Right renal pelvis (tissue), 4 donors: ENCODE data around the gene FBN2. TPM values are rescaled to one million over a fixed set of nuclear protein-coding genes. Genes with fewer than 3 reads are reported as not detected.

Experiments used
- DNase-seq, 4 donors: peaks; one replicate each; pipeline ENCODE4 v3.0.0-alpha.2; 2013; ENCODE audit warnings: low read depth in 4 of 4, low spot score in 3 of 4, missing footprints in 1 of 4
- polyA plus RNA-seq, 4 donors: library from polyadenylated mRNA; unstranded; fragments of 120-200 nt; gene quantifications; one replicate each; pipeline ENCODE4 v1.2.1, GENCODE V29; 2013; ENCODE audit not compliant: insufficient read length in 4 of 4

The FBN2 gene
- polyA plus RNA-seq, 4 donors = 89.8 to 118 (median 95.7) TPM

GRCh38 chr5:128225245-128226030 is 312.6 kb downstream of the FBN2 start:
- no peak for DNase-seq

GRCh38 chr5:128224336-128224735 is 313.7 kb downstream of the FBN2 start:
- no peak for DNase-seq

- no peak for DNase-seq
Observed at GRCh38 chr5:128220841-128221240, 317.2 kb downstream of the FBN2 start.

GRCh38 chr5:128216860-128217531 is 321.0 kb downstream of the FBN2 start:
- DNase-seq = no peak

GRCh38 chr5:128216285-128216684 is 321.8 kb downstream of the FBN2 start:
- no peak for DNase-seq

GRCh38 chr5:128213833-128214232 is 324.2 kb downstream of the FBN2 start:
- no peak for DNase-seq

GRCh38 chr5:128213340-128213739 is 324.7 kb downstream of the FBN2 start:
- peak; percentile 54 to 69 (median 63) for DNase-seq

GRCh38 chr5:128212191-128212806 is 325.7 kb downstream of the FBN2 start:
- DNase-seq = no peak

GRCh38 chr5:128208436-128208835 is 329.6 kb downstream of the FBN2 start:
- no peak for DNase-seq
